ENCODE data around the gene LRTM2.

GRCh38 chr12:1816730-1817348 is 3.5 kb upstream of the LRTM2 start:
- TF ChIP-seq CTCF (IDR thresholded peaks at IDR 0.05) (no peak), POLR2A (IDR thresholded peaks at IDR 0.05) (no peak)

Measured in vagina (tissue), 2 donors.